HepG2 (cell line): ENCODE measurements around the gene SF3A2. TPM values are rescaled to one million over a fixed set of nuclear protein-coding genes. Genes with fewer than 3 reads are reported as not detected.

ENCODE experiments used
- EZH2 ChIP-seq: conservative IDR thresholded peaks from 2 replicates; pipeline ENCODE4 v1.6.1; 2012; ENCODE audit warnings: mild to moderate bottlenecking, low read depth, low read length, moderate library complexity
- MED8 ChIP-seq: sonication (generic); formaldehyde crosslinking; IDR thresholded peaks from 2 replicates; pipeline ENCODE4 v1.8.1; 2023; ENCODE audit warnings: mild to moderate bottlenecking, missing genetic modification reagents; ENCODE audit not compliant: insufficient replicate concordance
- RXRB ChIP-seq: IDR thresholded peaks from 2 replicates; pipeline ENCODE4 v1.6.1; 2016; ENCODE audit warnings: borderline replicate concordance, missing genetic modification reagents, missing compliant biosample characterization
- TFDP1 ChIP-seq: IDR thresholded peaks from 2 replicates; pipeline ENCODE4 v1.6.1; 2016; ENCODE audit warnings: missing compliant biosample characterization, missing genetic modification reagents, borderline replicate concordance
- ZBTB49 ChIP-seq: sonication (generic); formaldehyde crosslinking; IDR thresholded peaks from 2 replicates; pipeline ENCODE4 v1.4.0; 2020; ENCODE audit warnings: missing genetic modification reagents, borderline replicate concordance
- ZNF333 ChIP-seq: sonication (generic); formaldehyde crosslinking; IDR thresholded peaks from 2 replicates; pipeline ENCODE4 v1.4.0; 2020; ENCODE audit warnings: mild to moderate bottlenecking, missing genetic modification reagents, borderline replicate concordance
- ZNF652 ChIP-seq: IDR thresholded peaks from 2 replicates; pipeline ENCODE4 v1.6.1; 2016; ENCODE audit warnings: low read depth, borderline replicate concordance
- polyA plus RNA-seq, 8 experiments: library from polyadenylated mRNA; depleted of rRNA in 3 of 8; stranded (reverse) in 7 of 8; unstranded in 1 of 8; fragments of >200 nt; fragmentation: Illumina TruSeq in 4 of 8; extraction: Trizol in 4 of 8; gene quantifications; 2 replicates each; pipeline versions ENCODE4 v1.2.1 to v1.2.3, GENCODE V29; 2011 to 2016; ENCODE audit warnings: low read depth in 4 of 8, missing spikeins in 1 of 8, mixed read lengths in 1 of 8; ENCODE audit not compliant: insufficient read depth in 1 of 8
- total RNA-seq, 5 experiments: library from RNA; depleted of rRNA; stranded (reverse); fragments of >200 nt; fragmentation: Illumina TruSeq; extraction: Trizol; gene quantifications; 2 replicates each; pipeline ENCODE4 v1.2.3, GENCODE V29; 2016; ENCODE audit warnings: low read depth in 1 of 5
- TF ChIP-seq, protein P1 (sequence below): sonication (generic); formaldehyde crosslinking; IDR thresholded peaks from 2 replicates; pipeline ENCODE4 v1.5.1; 2020; ENCODE audit warnings: missing genetic modification reagents, mild to moderate bottlenecking, borderline replicate concordance

The SF3A2 gene
- total and polyA plus RNA-seq, 2 of the 13 experiments (the other 11 are each of a cell fraction or from before 2014, with no cell fraction given): 8.6 to 8.8 TPM

DNA sequence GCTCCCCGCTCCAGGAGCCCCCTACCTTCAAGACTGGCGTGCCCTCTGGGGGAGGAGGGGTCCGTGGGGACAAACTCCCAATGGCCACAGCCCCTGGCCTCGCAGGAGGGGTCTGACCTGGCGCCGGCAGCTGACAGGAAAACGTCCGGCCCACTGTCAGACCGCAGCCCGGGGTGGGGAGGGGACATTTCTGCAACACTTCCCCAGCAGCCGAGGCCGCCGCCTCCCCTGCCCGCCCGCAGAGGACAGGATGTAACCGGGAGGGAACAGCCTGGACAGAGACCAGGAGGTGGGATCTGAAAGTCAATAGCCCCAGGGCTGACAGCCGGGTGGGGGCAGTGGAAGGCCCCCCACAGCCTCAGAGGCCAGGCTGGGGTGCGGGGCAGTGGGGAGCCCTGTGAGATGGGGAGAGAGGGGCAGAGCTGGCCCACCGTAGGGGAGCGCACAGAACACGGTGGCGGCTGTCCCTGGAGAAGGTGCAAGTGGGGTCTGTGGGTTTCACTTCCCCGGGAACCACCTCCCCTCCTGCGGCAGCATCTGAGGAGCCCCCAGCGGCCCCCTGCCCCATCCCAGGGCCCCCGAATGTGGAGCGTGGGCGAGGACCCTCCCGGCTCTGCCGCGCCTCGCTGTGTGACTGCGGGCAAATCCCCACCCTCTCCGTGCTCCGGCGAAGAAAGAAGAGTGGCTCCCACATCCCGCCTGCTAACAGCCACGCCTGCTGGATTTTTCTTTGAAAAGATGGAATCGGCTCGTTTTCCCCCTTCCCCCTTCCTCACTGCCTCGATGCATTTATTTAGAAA, 45.6 kb downstream of the SF3A2 start, which contains the start of gene PEAK3 (continued):
- TF ChIP-seq, protein P1, sequence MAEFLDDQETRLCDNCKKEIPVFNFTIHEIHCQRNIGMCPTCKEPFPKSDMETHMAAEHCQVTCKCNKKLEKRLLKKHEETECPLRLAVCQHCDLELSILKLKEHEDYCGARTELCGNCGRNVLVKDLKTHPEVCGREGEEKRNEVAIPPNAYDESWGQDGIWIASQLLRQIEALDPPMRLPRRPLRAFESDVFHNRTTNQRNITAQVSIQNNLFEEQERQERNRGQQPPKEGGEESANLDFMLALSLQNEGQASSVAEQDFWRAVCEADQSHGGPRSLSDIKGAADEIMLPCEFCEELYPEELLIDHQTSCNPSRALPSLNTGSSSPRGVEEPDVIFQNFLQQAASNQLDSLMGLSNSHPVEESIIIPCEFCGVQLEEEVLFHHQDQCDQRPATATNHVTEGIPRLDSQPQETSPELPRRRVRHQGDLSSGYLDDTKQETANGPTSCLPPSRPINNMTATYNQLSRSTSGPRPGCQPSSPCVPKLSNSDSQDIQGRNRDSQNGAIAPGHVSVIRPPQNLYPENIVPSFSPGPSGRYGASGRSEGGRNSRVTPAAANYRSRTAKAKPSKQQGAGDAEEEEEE (CRISPR knock-in tag): no peak
- TF ChIP-seq ZBTB49 (CRISPR knock-in tag) (no peak), ZNF652 (no peak), EZH2 (no peak), MED8 (CRISPR knock-in tag) (no peak), RXRB (CRISPR knock-in tag) (no peak), TFDP1 (no peak), ZNF333 (no peak)
